Adrenal gland (tissue), 5 donors: Measurements from ENCODE around the gene DPP10.

Experiments
- CTCF ChIP-seq, 6 experiments: fragments of 450-650 bp in 4 of 6; fragments of 200-600 bp in 2 of 6; sonication (generic) in 1 of 6; IDR thresholded peaks; 1 replicate in 5 of 6; 2 replicates in 1 of 6; pipeline versions ENCODE4 v1.5.1 to v1.8.0; 2016 to 2021; ENCODE audit warnings: antibody characterized with exemption in 6 of 6, mild to moderate bottlenecking in 2 of 6, moderate library complexity in 1 of 6
- POLR2A ChIP-seq, 2 donors: fragments of 450-650 bp; IDR thresholded peaks; one replicate each; pipeline ENCODE4 v1.6.1; 2017; ENCODE audit warnings: antibody characterized with exemption in 2 of 2, mild to moderate bottlenecking in 2 of 2, moderate library complexity in 1 of 2
- donor health status: DM: no; HTN: no; CAD: no.

- TF ChIP-seq CTCF (IDR thresholded peaks at IDR 0.05): no peak
- no peak for TF ChIP-seq POLR2A (IDR thresholded peaks at IDR 0.05)
Observed at GRCh38 chr2:114864901-114865300, 422.5 kb downstream of the DPP10 start.
